ENCODE results near the gene FYCO1.

DNA sequence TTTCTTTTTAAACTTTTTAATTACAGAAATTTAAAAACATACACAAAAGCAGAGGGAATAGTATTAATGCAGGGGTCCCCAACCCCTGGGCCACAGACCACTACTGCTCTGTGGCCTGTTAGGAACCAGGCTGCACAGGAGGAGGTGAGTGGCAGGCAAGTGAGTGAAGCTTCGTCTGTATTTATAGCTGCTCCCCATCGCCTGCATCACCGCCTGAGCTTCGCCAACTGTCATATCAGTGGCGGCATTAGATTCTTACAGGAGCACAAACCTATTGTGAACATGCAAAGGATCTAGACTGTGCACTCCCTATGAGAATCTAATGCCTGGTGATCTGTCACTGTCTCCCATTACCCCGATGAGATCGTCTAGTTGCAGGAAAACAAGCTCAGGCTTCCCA, 86.9 kb downstream of the FYCO1 start:
- TF ChIP-seq CTCF (IDR thresholded peaks at IDR 0.05; ENCODE audit: poor library complexity) (no peak), EZH2 (IDR thresholded peaks at IDR 0.05; ENCODE audit: borderline replicate concordance) (no peak), EZH2phosphoT487 (IDR thresholded peaks at IDR 0.05; ENCODE audit: low read depth, severe bottlenecking, unreplicated experiment) (no peak)

All from hepatocyte (in vitro differentiated cells).